Fibroblast of peridontal ligament (primary cell): ENCODE measurements around the gene PCDHA13.
"Not testable (repeated sequence)": the region's sequence is repeated elsewhere in the genome, so short reads cannot be mapped to it uniquely, and the experiment has no call there.

ENCODE experiments used
- DNase-seq: peaks from one replicate; pipeline ENCODE4 v3.0.0-alpha.2; 2010; ENCODE audit errors: extremely low read depth

Gene PCDHA13, protein sequence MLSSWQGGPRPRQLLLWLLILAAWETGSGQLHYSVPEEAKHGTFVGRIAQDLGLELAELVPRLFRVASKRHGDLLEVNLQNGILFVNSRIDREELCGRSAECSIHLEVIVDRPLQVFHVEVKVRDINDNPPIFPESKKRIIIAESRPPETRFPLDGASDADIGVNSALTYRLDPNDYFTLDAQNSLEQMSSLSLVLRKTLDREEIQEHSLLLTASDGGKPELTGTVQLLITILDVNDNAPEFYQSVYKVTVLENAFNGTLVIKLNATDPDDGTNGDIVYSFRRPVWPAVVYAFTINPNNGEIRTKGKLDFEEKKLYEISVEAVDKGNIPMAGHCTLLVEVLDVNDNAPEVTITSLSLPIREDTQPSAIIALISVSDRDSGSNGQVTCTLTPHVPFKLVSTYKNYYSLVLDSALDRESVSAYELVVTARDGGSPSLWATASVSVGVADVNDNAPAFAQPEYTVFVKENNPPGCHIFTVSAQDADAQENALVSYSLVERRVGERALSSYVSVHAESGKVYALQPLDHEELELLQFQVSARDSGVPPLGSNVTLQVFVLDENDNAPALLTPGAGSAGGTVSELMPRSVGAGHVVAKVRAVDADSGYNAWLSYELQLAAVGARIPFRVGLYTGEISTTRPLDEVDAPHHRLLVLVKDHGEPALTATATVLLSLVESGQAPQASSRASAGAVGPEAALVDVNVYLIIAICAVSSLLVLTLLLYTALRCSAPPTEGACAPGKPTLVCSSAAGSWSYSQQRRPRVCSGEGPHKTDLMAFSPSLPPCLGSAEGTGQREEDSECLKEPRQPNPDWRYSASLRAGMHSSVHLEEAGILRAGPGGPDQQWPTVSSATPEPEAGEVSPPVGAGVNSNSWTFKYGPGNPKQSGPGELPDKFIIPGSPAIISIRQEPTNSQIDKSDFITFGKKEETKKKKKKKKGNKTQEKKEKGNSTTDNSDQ

DNA sequence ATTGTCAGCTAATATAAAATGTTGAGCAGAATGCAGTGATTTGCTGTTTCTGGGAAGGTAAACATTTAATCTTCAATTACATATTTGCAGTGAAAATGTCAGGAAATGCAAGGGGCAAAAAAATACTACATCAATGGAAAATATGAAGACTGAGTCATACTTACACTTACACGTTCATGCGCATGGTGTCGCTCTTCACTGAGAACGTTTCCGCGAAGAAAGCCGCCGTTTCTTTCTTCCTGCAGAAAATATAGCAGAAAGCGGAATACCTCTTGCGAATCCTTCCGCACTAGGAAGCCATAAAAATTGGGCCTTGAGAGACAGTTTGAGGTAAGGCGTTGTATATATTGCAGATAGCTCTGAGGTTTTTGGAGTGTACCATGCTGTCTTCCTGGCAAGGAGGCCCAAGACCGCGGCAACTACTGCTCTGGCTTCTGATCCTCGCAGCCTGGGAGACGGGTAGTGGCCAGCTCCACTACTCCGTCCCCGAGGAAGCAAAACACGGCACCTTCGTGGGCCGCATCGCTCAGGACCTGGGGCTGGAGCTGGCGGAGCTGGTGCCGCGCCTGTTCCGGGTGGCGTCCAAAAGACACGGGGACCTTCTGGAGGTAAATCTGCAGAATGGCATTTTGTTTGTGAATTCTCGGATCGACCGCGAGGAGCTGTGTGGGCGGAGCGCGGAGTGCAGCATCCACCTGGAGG is at the start of gene PCDHA13:
TSS of gene PCDHA13 (plus strand) at position 236 of the 702 bp plus-strand sequence. CDS start at position 381, 145 bp downstream.
- no peak for DNase-seq

DNA sequence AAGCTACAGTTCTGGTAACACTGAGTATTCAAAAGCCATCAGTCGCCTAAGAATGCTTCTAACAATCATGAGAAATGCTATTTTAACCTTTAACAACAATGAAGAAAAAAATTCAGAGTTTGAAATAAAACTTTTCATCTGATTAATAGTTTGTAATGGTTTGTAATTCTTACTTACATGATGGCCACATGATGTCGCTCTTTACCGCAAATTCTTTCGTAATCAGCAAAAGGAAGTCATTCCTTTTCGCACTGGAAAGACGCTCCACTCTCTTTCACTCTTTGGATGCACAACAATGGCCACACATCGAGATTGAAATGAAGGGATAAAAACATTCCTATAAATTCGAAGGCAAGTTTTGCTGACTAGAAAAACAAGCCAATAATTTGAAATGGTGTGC is 47.9 kb upstream of the PCDHA13 start, which contains the start of gene PCDHA7:
TSS of gene PCDHA7 (plus strand) at position 277 of the 400 bp plus-strand sequence. CDS start at position 392, 115 bp downstream.
- peak; percentile 4 for DNase-seq

DNA sequence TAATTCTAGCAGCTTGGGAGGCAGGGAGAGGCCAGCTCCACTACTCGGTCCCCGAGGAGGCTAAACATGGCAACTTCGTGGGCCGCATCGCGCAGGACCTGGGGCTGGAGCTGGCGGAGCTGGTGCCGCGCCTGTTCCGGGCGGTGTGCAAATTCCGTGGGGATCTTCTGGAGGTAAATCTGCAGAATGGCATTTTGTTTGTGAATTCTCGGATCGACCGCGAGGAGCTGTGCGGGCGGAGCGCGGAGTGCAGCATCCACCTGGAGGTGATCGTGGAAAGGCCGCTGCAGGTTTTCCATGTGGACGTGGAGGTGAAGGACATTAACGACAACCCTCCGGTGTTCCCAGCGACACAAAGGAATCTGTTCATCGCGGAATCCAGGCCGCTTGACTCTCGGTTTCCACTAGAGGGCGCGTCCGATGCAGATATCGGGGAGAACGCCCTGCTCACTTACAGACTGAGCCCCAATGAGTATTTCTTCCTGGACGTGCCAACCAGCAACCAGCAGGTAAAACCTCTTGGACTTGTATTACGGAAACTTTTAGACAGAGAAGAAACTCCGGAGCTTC is 47.4 kb upstream of the PCDHA13 start:
- not testable (repeated sequence) for DNase-seq

DNA sequence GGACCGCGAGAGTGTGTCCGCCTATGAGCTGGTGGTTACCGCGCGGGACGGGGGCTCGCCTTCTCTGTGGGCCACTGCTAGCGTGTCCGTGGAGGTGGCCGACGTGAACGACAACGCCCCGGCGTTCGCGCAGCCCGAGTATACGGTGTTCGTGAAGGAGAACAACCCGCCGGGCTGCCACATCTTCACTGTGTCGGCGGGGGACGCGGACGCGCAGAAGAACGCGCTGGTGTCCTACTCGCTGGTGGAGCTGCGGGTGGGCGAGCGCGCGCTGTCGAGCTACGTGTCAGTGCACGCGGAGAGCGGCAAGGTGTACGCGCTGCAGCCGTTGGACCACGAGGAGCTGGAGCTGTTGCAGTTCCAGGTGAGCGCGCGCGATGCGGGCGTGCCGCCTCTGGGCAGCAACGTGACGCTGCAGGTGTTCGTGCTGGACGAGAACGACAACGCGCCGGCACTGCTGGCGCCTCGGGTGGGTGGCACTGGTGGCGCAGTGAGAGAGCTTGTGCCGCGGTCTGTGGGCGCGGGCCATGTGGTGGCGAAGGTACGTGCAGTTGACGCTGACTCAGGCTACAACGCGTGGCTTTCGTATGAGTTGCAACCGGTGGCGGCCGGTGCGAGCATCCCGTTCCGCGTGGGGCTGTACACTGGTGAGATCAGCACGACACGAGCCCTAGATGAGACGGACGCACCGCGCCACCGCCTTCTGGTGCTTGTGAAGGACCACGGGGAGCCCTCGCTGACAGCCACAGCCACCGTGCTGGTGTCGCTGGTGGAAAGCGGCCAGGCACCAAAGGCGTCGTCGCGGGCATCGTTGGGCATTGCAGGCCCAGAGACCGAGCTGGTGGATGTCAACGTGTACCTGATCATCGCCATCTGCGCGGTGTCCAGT is 46.1 kb upstream of the PCDHA13 start:
- DNase-seq = no peak

DNA sequence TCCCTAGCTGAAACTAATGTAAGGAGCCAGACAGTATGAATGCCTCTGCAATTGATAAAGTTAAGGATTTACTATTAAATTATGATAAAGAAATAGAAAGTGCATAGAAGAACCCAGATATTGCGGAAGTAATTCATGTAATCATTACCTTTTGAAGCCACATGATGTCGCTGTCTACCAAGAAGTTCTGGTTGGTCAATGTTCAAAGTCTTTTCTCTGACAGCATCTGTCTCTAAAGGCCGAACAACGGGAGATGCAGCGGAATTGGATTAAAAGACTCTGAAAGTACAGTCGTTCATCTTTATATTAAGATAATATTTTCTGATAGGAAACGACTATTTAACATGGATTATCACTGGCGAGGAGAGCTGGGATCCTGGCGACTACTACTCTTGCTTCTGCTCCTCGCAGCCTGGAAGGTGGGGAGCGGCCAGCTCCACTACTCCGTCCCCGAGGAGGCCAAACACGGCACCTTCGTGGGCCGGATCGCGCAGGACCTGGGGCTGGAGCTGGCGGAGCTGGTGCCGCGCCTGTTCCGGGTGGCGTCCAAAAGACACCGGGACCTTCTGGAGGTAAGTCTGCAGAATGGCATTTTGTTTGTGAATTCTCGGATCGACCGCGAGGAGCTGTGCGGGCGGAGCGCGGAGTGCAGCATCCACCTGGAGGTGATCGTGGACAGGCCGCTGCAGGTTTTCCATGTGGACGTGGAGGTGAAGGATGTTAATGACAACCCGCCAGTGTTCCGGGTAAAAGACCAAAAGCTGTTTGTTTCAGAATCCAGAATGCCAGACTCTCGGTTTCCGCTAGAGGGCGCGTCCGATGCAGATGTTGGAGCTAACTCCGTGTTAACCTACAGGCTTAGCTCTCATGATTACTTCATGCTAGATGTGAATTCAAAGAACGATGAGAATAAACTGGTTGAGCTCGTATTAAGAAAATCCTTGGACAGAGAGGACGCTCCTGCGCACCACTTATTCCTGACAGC is 40.7 kb upstream of the PCDHA13 start, which contains the start of gene PCDHA8:
TSS of gene PCDHA8 (plus strand) at position 210 of the 985 bp plus-strand sequence. CDS start at position 345, 135 bp downstream.
- no peak for DNase-seq

DNA sequence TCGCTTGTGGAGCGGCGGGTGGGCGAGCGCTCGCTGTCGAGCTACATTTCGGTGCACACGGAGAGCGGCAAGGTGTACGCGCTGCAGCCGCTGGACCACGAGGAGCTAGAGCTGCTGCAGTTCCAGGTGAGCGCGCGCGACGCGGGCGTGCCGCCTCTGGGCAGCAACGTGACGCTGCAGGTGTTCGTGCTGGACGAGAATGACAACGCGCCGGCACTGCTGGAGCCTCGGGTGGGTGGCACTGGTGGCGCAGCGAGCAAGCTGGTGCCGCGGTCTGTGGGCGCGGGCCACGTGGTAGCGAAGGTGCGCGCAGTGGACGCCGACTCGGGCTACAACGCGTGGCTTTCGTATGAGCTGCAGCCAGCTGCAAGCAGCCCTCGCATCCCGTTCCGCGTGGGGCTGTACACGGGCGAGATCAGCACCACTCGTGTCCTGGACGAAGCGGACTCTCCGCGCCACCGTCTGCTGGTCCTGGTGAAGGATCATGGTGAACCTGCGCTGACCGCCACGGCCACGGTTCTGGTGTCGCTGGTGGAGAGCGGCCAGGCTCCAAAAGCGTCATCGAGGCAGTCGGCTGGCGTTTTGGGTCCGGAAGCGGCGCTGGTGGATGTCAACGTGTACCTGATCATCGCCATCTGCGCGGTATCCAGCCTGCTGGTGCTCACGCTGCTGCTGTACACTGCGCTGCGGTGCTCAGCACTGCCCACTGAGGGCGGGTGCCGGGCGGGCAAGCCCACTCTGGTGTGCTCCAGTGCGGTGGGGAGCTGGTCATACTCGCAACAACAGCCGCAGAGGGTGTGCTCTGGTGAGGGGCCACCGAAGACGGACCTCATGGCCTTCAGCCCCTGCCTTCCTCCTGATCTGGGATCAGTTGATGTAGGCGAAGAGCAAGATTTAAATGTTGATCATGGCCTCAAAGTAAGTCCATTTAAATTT is 38.9 kb upstream of the PCDHA13 start:
- DNase-seq = no peak

DNA sequence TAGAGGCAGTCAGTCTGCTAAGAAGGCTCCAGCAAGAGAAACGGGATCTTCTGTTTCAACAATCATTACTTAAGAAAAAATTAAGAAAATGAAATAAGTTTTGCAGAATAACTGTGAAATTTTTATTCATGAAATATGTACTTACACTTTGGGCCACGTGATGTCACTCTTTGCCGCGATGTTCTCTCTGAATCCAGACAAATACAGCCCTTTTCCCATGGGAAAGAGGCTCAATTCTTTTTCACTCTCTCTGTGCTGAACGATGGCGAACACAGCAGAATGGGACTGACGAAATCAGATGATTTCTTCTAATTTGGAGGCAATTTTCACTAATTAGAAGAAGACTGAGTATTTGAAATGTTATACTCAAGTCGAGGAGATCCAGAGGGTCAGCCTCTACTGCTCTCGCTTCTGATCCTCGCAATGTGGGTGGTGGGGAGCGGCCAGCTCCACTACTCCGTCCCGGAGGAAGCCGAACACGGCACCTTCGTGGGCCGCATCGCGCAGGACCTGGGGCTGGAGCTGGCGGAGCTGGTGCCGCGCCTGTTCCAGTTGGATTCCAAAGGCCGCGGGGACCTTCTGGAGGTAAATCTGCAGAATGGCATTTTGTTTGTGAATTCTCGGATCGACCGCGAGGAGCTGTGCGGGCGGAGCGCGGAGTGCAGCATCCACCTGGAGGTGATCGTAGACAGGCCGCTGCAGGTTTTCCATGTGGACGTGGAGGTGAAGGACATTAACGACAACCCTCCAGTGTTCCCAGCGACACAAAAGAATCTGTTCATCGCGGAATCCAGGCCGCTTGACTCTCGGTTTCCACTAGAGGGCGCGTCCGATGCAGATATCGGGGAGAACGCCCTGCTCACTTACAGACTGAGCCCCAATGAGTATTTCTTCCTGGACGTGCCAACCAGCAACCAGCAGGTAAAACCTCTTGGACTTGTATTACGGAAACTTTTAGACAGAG is 33.5 kb upstream of the PCDHA13 start, which contains the start of gene PCDHA9:
TSS of gene PCDHA9 (plus strand) at position 244 of the 964 bp plus-strand sequence. CDS start at position 358, 114 bp downstream.
- DNase-seq = not testable (repeated sequence)

DNA sequence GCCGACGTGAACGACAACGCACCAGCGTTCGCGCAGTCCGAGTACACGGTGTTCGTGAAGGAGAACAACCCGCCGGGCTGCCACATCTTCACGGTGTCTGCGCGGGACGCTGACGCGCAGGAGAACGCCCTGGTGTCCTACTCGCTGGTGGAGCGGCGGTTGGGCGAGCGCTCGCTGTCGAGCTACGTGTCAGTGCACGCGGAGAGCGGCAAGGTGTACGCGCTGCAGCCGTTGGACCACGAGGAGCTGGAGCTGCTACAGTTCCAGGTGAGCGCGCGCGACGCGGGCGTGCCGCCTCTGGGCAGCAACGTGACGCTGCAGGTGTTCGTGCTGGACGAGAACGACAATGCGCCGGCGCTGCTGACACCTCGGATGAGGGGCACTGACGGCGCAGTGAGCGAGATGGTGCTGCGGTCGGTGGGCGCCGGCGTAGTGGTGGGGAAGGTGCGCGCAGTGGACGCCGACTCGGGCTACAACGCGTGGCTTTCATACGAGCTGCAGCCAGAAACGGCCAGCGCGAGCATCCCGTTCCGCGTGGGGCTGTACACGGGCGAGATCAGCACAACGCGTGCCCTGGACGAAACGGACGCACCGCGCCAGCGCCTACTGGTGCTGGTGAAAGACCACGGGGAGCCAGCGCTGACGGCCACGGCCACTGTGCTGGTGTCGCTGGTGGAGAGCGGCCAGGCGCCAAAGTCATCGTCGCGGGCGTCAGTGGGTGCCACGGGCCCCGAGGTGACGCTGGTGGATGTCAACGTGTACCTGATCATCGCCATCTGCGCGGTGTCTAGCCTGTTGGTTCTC is 31.9 kb upstream of the PCDHA13 start:
- not testable (repeated sequence) for DNase-seq

DNA sequence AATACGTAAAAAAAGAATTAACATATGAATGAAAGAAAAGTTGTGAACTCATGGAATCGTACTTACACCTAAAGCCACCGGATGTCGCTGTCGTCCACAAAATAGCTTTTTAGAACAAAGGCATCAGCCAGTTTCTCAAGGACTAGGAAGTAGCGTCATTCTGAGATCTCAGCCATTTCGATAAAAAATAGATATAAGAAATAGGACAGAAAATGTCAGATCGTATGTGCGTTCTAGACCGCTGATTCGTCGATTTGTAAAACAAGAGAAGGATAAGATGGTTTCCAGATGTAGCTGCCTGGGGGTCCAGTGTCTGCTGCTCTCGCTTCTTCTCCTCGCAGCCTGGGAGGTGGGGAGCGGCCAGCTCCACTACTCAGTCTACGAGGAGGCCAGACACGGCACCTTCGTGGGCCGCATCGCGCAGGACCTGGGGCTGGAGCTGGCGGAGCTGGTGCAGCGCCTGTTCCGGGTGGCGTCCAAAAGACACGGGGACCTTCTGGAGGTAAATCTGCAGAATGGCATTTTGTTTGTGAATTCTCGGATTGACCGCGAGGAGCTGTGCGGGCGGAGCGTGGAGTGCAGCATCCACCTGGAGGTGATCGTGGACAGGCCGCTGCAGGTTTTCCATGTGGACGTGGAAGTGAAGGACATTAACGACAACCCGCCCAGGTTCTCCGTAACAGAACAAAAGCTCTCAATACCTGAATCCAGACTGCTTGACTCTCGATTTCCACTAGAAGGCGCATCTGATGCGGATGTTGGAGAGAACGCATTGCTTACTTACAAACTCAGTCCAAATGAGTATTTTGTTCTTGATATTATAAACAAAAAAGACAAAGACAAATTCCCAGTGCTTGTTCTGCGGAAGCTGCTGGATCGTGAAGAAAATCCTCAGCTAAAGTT is 25.9 kb upstream of the PCDHA13 start, which contains the start of gene PCDHA10:
TSS of gene PCDHA10 (plus strand) at position 126 of the 903 bp plus-strand sequence. CDS start at position 278, 152 bp downstream.
- DNase-seq = no peak

DNA sequence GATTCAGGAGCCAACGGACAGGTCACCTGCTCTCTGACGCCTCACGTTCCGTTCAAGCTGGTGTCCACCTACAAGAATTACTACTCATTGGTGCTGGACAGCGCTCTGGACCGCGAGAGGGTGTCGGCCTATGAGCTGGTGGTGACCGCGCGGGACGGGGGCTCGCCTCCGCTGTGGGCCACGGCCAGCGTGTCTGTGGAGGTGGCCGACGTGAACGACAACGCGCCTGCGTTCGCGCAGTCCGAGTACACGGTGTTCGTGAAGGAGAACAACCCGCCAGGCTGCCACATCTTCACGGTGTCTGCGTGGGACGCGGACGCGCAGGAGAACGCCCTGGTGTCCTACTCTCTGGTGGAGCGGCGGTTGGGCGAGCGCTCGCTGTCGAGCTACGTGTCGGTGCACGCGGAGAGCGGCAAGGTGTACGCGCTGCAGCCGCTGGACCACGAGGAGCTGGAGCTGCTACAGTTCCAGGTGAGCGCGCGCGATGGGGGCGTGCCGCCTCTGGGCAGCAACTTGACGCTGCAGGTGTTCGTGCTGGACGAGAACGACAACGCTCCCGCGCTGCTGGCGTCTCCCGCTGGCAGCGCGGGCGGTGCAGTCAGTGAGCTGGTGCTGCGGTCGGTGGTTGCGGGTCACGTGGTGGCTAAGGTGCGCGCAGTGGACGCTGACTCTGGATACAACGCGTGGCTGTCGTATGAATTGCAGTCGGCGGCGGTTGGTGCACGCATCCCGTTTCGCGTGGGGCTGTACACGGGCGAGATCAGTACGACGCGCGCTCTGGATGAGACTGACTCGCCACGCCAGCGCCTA is 24.5 kb upstream of the PCDHA13 start:
- no peak for DNase-seq

DNA sequence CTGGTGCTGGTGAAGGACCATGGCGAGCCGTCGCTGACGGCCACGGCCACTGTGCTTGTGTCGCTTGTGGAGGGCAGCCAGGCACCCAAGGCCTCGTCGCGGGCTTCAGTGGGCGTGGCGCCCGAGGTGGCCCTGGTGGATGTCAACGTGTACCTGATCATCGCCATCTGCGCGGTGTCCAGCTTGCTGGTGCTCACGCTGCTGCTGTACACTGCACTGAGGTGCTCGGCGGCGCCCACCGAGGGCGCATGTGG is 24.0 kb upstream of the PCDHA13 start:
- no peak for DNase-seq

DNA sequence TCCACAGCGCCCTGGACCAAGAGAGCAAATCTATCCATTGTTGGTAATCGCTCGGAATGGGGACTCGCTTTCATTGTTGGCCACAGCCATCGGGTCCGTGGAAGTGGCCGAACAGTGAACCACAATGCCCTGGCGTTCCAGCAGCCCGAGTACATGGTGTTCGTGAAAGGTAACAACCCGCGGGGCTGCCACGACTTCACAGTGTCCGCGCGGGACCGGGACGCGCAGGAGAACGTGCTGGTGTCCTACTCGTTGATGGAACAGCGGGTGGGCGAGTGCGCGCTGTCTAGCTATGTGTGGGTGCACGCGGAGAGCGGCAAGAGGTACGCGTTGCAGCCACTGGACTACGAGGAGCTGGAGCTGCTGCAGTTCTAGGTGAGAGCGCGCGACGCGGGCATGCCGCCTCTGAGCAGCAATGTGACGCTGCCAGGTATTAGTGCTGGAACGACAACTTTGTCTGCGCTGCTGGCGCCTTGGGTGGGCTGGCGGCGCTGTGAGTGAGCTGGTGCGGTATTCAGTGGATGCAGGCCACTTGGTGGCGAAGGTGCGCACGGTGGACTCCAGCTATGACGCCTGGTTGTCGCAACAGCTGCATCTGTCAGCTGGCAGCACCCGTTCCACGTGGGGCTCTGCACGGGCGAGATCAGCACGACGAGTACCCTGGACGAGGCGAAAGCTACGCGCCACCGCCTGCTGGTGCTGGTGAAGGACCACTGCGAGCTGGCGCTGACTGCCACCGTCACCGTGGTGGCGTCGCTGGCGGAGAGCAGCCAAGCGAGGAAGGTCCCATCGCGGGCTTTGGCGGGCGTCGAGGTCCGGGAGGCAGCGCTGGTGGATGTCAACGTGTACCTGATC is 19.3 kb upstream of the PCDHA13 start:
- no peak for DNase-seq
